Kidney (tissue), 14 donors: ENCODE results near the gene NAP1L4. TPM values are rescaled to one million over a fixed set of nuclear protein-coding genes. Genes with fewer than 3 reads are reported as not detected.

Experiments used
- DNase-seq, 5 donors: peaks; one replicate each; pipeline ENCODE4 v3.0.0-alpha.2; 2013 to 2020
- FAIRE-seq: peaks from 2 replicates; lab custom pipeline; 2012; peaks lifted over from hg19 to GRCh38; lab: Jason Lieb, UNC
- H3K27ac ChIP-seq, 2 donors: one replicate each; pipeline ENCODE4 v1.7.0; 2013; ENCODE audit warnings: low read depth in 2 of 2, low read length in 2 of 2, inconsistent platforms in 1 of 2
- H3K27me3 ChIP-seq: one replicate; pipeline ENCODE4 v1.7.1; 2013; ENCODE audit warnings: low read length, inconsistent platforms; ENCODE audit not compliant: control insufficient read depth, insufficient read depth
- H3K36me3 ChIP-seq, 3 donors: one replicate each; pipeline versions ENCODE4 v1.7.0 to v1.7.1; 2013; ENCODE audit warnings: low read length in 3 of 3, control low read depth in 1 of 3, inconsistent platforms in 1 of 3; ENCODE audit not compliant: insufficient read depth in 3 of 3, control insufficient read depth in 2 of 3
- H3K4me1 ChIP-seq, 3 donors: one replicate each; pipeline versions ENCODE4 v1.7.0 to v1.7.1; 2013; ENCODE audit warnings: low read length in 3 of 3, inconsistent platforms in 1 of 3, low read depth in 1 of 3; ENCODE audit not compliant: control insufficient read depth in 2 of 3, insufficient read depth in 2 of 3
- H3K4me3 ChIP-seq, 3 donors: one replicate each; pipeline versions ENCODE4 v1.7.0 to v1.8.1; 2013; ENCODE audit warnings: low read length in 3 of 3, control low read depth in 1 of 3, inconsistent platforms in 1 of 3
- H3K9ac ChIP-seq, 3 donors: one replicate each; pipeline versions ENCODE4 v1.7.0 to v1.7.1; 2013; ENCODE audit warnings: low read length in 3 of 3, control low read depth in 1 of 3, inconsistent platforms in 1 of 3
- H3K9me3 ChIP-seq, 3 donors: one replicate each; pipeline versions ENCODE4 v1.7.0 to v1.7.1; 2013; ENCODE audit warnings: low read length in 3 of 3, control low read depth in 1 of 3, inconsistent platforms in 1 of 3; ENCODE audit not compliant: control insufficient read depth in 2 of 3, insufficient read depth in 1 of 3
- CTCF ChIP-seq: IDR thresholded peaks from 3 replicates; pipeline ENCODE4 v1.5.1; 2012; ENCODE audit warnings: mild to moderate bottlenecking, moderate library complexity, borderline replicate concordance; ENCODE audit not compliant: insufficient read depth; ENCODE audit errors: extremely low read depth
- intact Hi-C: fragments of 100-400 bp; cut with DNase I; formaldehyde crosslinking; loops from one replicate; pipeline ENCODE4 v1.11.1; 2022
- polyA plus RNA-seq: library from polyadenylated mRNA; stranded (reverse); fragments of 350-450 nt; fragmentation: Illumina TruSeq; extraction: RNeasy Lipid Tissue Mini Kit (QIAGEN cat#74804); gene quantifications from one replicate; pipeline ENCODE4 v1.2.3, GENCODE V29; 2014; ENCODE audit warnings: low read depth, low replicate concordance; ENCODE audit not compliant: insufficient read depth
- total RNA-seq: library from RNA; stranded (reverse); fragmentation: NEBNext Ultra II Directional; extraction: Animal tissue kit (Norgen Biotek cat#: 25700); gene quantifications from one replicate; pipeline ENCODE4 v1.2.1, GENCODE V29; 2021
- donor health status: control.
- donor health status: control.
- donor health status: control.
- donor health status: control.
- donor health status: control.
- donor health status: DM: yes; HTN: yes; CAD: no.
- donor health status: Normal renal cell carcinoma (clear cell type).

Gene NAP1L4
- total and polyA plus RNA-seq, 2 donors from 2014 or later, result 120 to 133 TPM

GRCh38 chr11:2930704-2931419 lies 61.3 kb downstream of the NAP1L4 start:
- Histone ChIP-seq H3K4me3 (peak overlapping the region in 2 of 3 donors; percentile 36 to 40), H3K4me1 (peaks cover 0 to 11% (median 3%) of the 10 kb centered on the region in 3 donors), H3K9ac (peak overlapping the region in 2 of 3 donors; percentile 43 to 55), H3K9me3 (no peaks in the 10 kb centered on the region), H3K36me3 (no peaks in the 10 kb centered on the region), H3K27me3 (peaks cover 2% of the 10 kb centered on the region), H3K27ac (peak overlapping the region in 1 of 2 donors; percentile 41)
- peak; percentile 90 for TF ChIP-seq CTCF
- FAIRE-seq (no peak), DNase-seq (peak; percentile 70 to 94 (median 80))
- intact Hi-C loops, result no loop called here

- H3K9ac ChIP-seq, result peak overlapping the region in 2 of 3 donors; percentile 43 to 55
- intact Hi-C loops, result no loop called here
- peak; percentile 33 for TF ChIP-seq CTCF
- FAIRE-seq (no peak), DNase-seq (peak in 2 of 5 donors; percentile 59 to 83)
- H3K9me3 ChIP-seq, result no peaks in the 10 kb centered on the region
- H3K4me3 ChIP-seq, result peak overlapping the region in 2 of 3 donors; percentile 36 to 40
- peaks cover 0 to 11% (median 3%) of the 10 kb centered on the region in 3 donors for H3K4me1 ChIP-seq
- no peaks in the 10 kb centered on the region for H3K36me3 ChIP-seq
- peaks cover 2% of the 10 kb centered on the region for H3K27me3 ChIP-seq
- peak overlapping the region in 1 of 2 donors; percentile 41 for H3K27ac ChIP-seq
Measured at GRCh38 chr11:2929950-2930703, 62.0 kb downstream of the NAP1L4 start.

GRCh38 chr11:2929531-2929949 lies 62.6 kb downstream of the NAP1L4 start:
- Histone ChIP-seq H3K4me1 (peaks cover 0 to 11% (median 3%) of the 10 kb centered on the region in 3 donors), H3K27ac (no peak overlapping the region)

More at GRCh38 chr11:2929531-2929949, 62.6 kb downstream of the NAP1L4 start:
- H3K4me3 ChIP-seq, result peak overlapping the region in 2 of 3 donors; percentile 21 to 40
- no peaks in the 10 kb centered on the region for H3K9me3 ChIP-seq
- TF ChIP-seq CTCF, result no peak
- DNase-seq (peak in 1 of 5 donors; percentile 92), FAIRE-seq (no peak)
- H3K27me3 ChIP-seq, result peaks cover 2% of the 10 kb centered on the region
- intact Hi-C loops, result no loop called here
- H3K36me3 ChIP-seq, result no peaks in the 10 kb centered on the region
- H3K9ac ChIP-seq, result no peak overlapping the region
